Measurements from ENCODE around the gene PPP1R12B. TPM values are rescaled to one million over a fixed set of nuclear protein-coding genes. Genes with fewer than 3 reads are reported as not detected.

The PPP1R12B gene
- total RNA-seq, 1 experiment from 2014 or later: 33.3 TPM

DNA sequence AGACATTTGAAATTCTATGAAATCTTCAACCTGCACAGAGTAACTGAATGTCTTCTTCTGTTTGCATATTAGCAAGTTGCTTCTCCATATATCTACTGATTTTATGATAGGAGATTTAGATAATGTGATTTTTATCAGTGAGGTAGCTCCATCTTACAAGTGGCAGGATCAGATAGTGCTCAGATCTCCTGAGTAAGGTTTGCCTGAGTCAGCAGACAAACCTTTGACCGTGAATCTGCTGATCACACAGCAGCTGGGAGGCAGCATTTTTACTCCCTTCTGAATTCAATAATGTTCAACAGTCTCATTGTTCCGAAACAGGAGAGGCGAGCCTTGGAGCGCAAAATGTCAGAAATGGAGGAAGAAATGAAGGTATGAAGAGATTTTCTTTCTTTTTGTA, 220.3 kb downstream of the PPP1R12B start:
- no peak overlapping the region for H3K27ac ChIP-seq
- no peak overlapping the region for H3K4me2 ChIP-seq
- H3K4me1 ChIP-seq (replicated peaks; ENCODE audit: insufficient read depth): peaks cover 18% of the 10 kb centered on the region
- H3F3A ChIP-seq (ENCODE audit: insufficient read depth, low read depth): no peaks in the 10 kb centered on the region
- CTCF ChIA-PET: no interaction called here
- H3K36me3 ChIP-seq (ENCODE audit: low read depth): peaks cover 6% of the 10 kb centered on the region; the same call in 1 of the 2 replicates
- no peak for DNase-seq
- no peak overlapping the region for H2AFZ ChIP-seq
- no TSS peak for BruUV-seq (replicated peaks)
- no peaks in the 10 kb centered on the region for H3K79me2 ChIP-seq (ENCODE audit: low read depth)
- H3K9me2 ChIP-seq (ENCODE audit: insufficient read depth): no peaks in the 10 kb centered on the region
- no peaks in the 10 kb centered on the region for H4K20me1 ChIP-seq (ENCODE audit: insufficient read depth)
- no peak overlapping the region for H3K4me3 ChIP-seq
- TF ChIP-seq, protein P1, sequence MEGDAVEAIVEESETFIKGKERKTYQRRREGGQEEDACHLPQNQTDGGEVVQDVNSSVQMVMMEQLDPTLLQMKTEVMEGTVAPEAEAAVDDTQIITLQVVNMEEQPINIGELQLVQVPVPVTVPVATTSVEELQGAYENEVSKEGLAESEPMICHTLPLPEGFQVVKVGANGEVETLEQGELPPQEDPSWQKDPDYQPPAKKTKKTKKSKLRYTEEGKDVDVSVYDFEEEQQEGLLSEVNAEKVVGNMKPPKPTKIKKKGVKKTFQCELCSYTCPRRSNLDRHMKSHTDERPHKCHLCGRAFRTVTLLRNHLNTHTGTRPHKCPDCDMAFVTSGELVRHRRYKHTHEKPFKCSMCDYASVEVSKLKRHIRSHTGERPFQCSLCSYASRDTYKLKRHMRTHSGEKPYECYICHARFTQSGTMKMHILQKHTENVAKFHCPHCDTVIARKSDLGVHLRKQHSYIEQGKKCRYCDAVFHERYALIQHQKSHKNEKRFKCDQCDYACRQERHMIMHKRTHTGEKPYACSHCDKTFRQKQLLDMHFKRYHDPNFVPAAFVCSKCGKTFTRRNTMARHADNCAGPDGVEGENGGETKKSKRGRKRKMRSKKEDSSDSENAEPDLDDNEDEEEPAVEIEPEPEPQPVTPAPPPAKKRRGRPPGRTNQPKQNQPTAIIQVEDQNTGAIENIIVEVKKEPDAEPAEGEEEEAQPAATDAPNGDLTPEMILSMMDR (conservative IDR thresholded peaks at IDR 0.05): no peak
- TF ChIP-seq EZH2 (IDR thresholded peaks at IDR 0.05; ENCODE audit: low read depth): no peak
- no peaks in the 10 kb centered on the region for H3K27me3 ChIP-seq (ENCODE audit: insufficient read depth, low read depth)
- H3K9me3 ChIP-seq (ENCODE audit: insufficient read depth, low read depth): no peaks in the 10 kb centered on the region
- intact Hi-C loops (cut with micrococcal nuclease; ENCODE audit: unreplicated experiment): no loop called here
- POLR2A ChIA-PET (ENCODE audit: unreplicated experiment): no interaction called here

DNA sequence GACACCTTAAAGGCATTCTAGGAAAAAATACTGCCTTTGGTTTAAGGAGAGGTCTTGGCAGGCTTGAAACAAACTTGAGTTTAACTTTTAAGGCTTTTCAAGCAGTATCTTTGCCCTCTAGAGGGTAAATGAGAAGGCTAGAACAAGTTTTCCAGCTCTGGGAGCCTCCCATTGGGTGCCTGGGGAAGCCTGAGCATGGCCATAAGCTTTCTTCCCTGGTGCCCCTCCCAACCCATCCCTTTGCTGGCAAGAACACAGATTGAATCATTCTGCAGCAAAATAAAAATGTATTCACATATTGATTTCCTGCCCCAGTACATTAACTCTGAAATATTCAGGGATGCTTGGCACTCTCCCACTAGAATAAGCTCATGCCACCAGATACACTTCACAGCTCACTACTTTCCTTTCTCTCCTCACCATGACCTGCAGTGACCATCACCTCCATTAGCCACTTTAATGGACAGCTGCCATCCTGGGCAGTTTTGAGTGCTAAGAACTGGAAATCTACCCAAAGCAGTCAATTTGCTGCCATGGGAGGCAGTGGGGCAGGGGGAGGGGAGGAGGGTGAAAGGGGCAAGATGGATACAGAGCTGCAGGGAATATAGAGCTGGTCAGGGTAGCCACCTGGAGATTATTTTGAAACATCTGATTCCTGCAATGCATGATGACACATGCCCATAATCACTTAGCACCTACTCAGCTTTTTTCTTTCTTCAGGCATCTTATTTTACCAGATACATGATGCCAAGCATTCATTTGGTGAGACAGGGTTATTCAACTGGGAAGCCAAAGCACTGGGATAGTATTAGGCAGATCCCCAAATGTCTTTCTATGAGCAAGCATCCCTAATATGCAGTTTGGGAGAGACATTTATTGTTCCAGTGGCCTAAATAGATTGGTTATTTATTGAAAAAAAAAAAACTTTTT, 221.2 kb downstream of the PPP1R12B start:
- no TSS peak for BruUV-seq (replicated peaks)
- H3K4me3 ChIP-seq: no peak overlapping the region
- peaks cover 18% of the 10 kb centered on the region for H3K4me1 ChIP-seq (replicated peaks; ENCODE audit: insufficient read depth)
- H3K9me2 ChIP-seq (ENCODE audit: insufficient read depth): no peaks in the 10 kb centered on the region
- DNase-seq: no peak
- ChIA-PET POLR2A (ENCODE audit: unreplicated experiment) (no interaction called here), CTCF (interaction anchor here (0.7 to 0.9 kb wide), 3 partner anchors 17 to 153 kb away, joined by 9 to 14 read pairs (median 9); no protein-coding TSS in a partner anchor)
- H2AFZ ChIP-seq: no peak overlapping the region
- no peak overlapping the region for H3K27ac ChIP-seq
- H3K79me2 ChIP-seq (ENCODE audit: low read depth): no peaks in the 10 kb centered on the region
- H3K27me3 ChIP-seq (ENCODE audit: insufficient read depth, low read depth): no peaks in the 10 kb centered on the region
- H3F3A ChIP-seq (ENCODE audit: insufficient read depth, low read depth): no peaks in the 10 kb centered on the region
- no peaks in the 10 kb centered on the region for H4K20me1 ChIP-seq (ENCODE audit: insufficient read depth)
- peaks cover 6% of the 10 kb centered on the region; the same call in 1 of the 2 replicates for H3K36me3 ChIP-seq (ENCODE audit: low read depth)
- no peak overlapping the region for H3K4me2 ChIP-seq
- TF ChIP-seq, protein P1 (conservative IDR thresholded peaks at IDR 0.05): no peak
- TF ChIP-seq EZH2 (IDR thresholded peaks at IDR 0.05; ENCODE audit: low read depth): no peak
- intact Hi-C loops (cut with micrococcal nuclease; ENCODE audit: unreplicated experiment): no loop called here
- H3K9me3 ChIP-seq (ENCODE audit: insufficient read depth, low read depth): no peaks in the 10 kb centered on the region

DNA sequence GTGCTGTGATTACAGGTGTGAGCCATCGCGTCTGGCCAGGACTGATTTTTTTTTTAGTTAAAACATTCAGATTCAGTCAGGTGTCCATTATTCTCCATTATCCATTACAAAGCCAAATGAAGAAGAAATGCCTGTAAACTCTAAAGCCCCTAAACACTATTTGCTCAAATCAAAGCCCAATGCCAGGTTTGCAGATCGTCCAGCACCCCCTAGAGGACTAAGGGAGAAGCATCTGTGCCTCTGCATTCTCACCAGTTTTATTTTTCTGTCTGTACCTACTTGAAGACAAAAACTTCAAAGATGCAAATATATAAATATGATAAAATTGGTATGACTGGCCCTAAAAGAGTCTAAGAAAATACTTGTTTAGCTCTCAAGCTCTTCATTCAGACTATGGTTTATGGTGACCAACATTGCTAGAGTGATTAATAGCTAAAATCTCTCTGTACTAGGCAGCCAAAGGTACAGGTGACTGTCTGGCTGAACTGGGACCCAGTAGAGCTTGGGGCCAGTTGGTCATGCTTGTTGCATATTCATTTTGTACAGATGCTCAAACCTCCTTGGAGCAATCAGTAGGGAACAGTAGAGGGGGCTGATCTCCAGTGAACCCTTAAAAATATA, 223.3 kb downstream of the PPP1R12B start:
- Histone ChIP-seq H3K9me3 (ENCODE audit: insufficient read depth, low read depth) (no peaks in the 10 kb centered on the region), H3K9me2 (ENCODE audit: insufficient read depth) (no peaks in the 10 kb centered on the region), H3K27me3 (ENCODE audit: insufficient read depth, low read depth) (no peaks in the 10 kb centered on the region), H3K79me2 (ENCODE audit: low read depth) (no peaks in the 10 kb centered on the region), H3F3A (ENCODE audit: insufficient read depth, low read depth) (peaks cover 12% of the 10 kb centered on the region), H3K4me1 (replicated peaks; ENCODE audit: insufficient read depth) (peaks cover 35% of the 10 kb centered on the region), H3K4me3 (no peak overlapping the region), H3K27ac (no peak overlapping the region), H2AFZ (no peak overlapping the region), H3K4me2 (no peak overlapping the region), H3K36me3 (ENCODE audit: low read depth) (peaks cover 4% of the 10 kb centered on the region; the same call in 1 of the 2 replicates), H4K20me1 (ENCODE audit: insufficient read depth) (no peaks in the 10 kb centered on the region)
- intact Hi-C loops (cut with micrococcal nuclease; ENCODE audit: unreplicated experiment): no loop called here
- POLR2A ChIA-PET (ENCODE audit: unreplicated experiment): interaction anchor here (0.6 kb wide), 1 partner anchor 126 kb away, joined by 5 read pairs; no protein-coding TSS in a partner anchor
- BruUV-seq (replicated peaks): no TSS peak
- no peak for DNase-seq
- CTCF ChIA-PET: interaction anchor here (0.8 to 1.0 kb wide), 2 partner anchors 28 to 71 kb away, joined by 3 to 4 read pairs; no protein-coding TSS in a partner anchor
- no peak for TF ChIP-seq EZH2 (IDR thresholded peaks at IDR 0.05; ENCODE audit: low read depth)
- TF ChIP-seq, protein P1 (conservative IDR thresholded peaks at IDR 0.05): peak; percentile 77
